Aorta (tissue), 5 donors: Measurements from ENCODE around the gene BRSK1. TPM values are rescaled to one million over a fixed set of nuclear protein-coding genes. Genes with fewer than 3 reads are reported as not detected.

Experiments
- ATAC-seq: fragments of 200-7000 bp; cut with Tn5 transposase; one replicate; pipeline ENCODE4 v1.9.1; 2022; ENCODE audit warnings: moderate library complexity; ENCODE audit not compliant: low FRiP score
- DNase-seq, 2 donors: peaks; one replicate each; pipeline ENCODE4 v3.0.0-alpha.2; 2020
- H3K27ac ChIP-seq, 2 donors: one replicate each; pipeline ENCODE4 v1.5.1; 2013; ENCODE audit warnings: low read length in 2 of 2, mild to moderate bottlenecking in 2 of 2, moderate library complexity in 2 of 2, control low read depth in 1 of 2, inconsistent platforms in 1 of 2, low read depth in 1 of 2
- H3K27me3 ChIP-seq, 2 donors: one replicate each; pipeline ENCODE4 v1.6.1; 2013; ENCODE audit warnings: control low read depth in 1 of 2, low read length in 1 of 2, mild to moderate bottlenecking in 1 of 2, moderate library complexity in 1 of 2; ENCODE audit not compliant: insufficient read depth in 2 of 2, control insufficient read depth in 1 of 2
- H3K36me3 ChIP-seq, 2 donors: one replicate each; pipeline ENCODE4 v1.6.1; 2013; ENCODE audit warnings: control low read depth in 1 of 2, low read length in 1 of 2, mild to moderate bottlenecking in 1 of 2; ENCODE audit not compliant: insufficient read depth in 2 of 2, control insufficient read depth in 1 of 2
- H3K4me1 ChIP-seq, 2 donors: one replicate each; pipeline ENCODE4 v1.6.1; 2013; ENCODE audit warnings: low read length in 2 of 2, control low read depth in 1 of 2, mild to moderate bottlenecking in 1 of 2, moderate library complexity in 1 of 2; ENCODE audit not compliant: insufficient read depth in 2 of 2, control insufficient read depth in 1 of 2
- H3K4me3 ChIP-seq, 2 donors: one replicate each; pipeline ENCODE4 v1.5.1; 2013; ENCODE audit warnings: low read length in 2 of 2, control low read depth in 1 of 2, mild to moderate bottlenecking in 1 of 2
- H3K9me3 ChIP-seq: one replicate; pipeline ENCODE4 v1.6.1; 2013; ENCODE audit warnings: mild to moderate bottlenecking, low read length; ENCODE audit not compliant: control insufficient read depth
- WGBS, 2 donors: extraction: QIAGEN DNeasy Blood & Tissue Kit; methylation state at CpG; one replicate each; pipeline ENCODE4 v1.1.7; 2013; 5-methylcytosine and 5-hydroxymethylcytosine counted together
- intact Hi-C, 2 donors: fragments of 100-400 bp; cut with DNase I; formaldehyde crosslinking; loops; one replicate each; pipeline versions ENCODE4 v1.14.2 to v1.15.0; 2022
- polyA plus RNA-seq, 2 donors: library from polyadenylated mRNA; stranded (reverse); fragments of 200-250 nt; gene quantifications; one replicate each; pipeline ENCODE4 v1.2.3, GENCODE V29; 2013
- total RNA-seq, 2 donors: library from RNA; stranded (reverse); fragmentation: NEBNext Ultra II Directional; extraction: Animal tissue kit (Norgen Biotek cat#: 25700); gene quantifications; one replicate each; pipeline ENCODE4 v1.2.1, GENCODE V29; 2021
- donor health status: healthy with polysubstance abuse.
- donor health status: Bipolar disorder and iron deficiency.
- donor health status: DM: no; HTN: no; CAD: no.
- donor health status: DM: no; HTN: no; CAD: no.
- donor health status: DM: yes; HTN: yes; CAD: no.

BRSK1 gene
- total and polyA plus RNA-seq, 4 donors, result 4.8 to 25.1 (median 16.3) TPM

GRCh38 chr19:55312621-55313512 lies 29.1 kb downstream of the BRSK1 start:
- H3K27me3 ChIP-seq, result no peaks in the 10 kb centered on the region
- WGBS, 2 donors, result 85 to 86% methylated on average over 47 of the region's 47 CpGs
- ATAC-seq (peak; percentile 24), DNase-seq (no peak)
- intact Hi-C loops, result no loop called here
- H3K4me3 ChIP-seq, result no peak overlapping the region
- H3K27ac ChIP-seq, result no peak overlapping the region
- H3K4me1 ChIP-seq, result no peaks in the 10 kb centered on the region
- no peaks in the 10 kb centered on the region for H3K9me3 ChIP-seq
- no peaks in the 10 kb centered on the region for H3K36me3 ChIP-seq

- intact Hi-C loops, result no loop called here
- H3K9me3 ChIP-seq, result no peaks in the 10 kb centered on the region
- no peak for ATAC-seq
- 77 to 80% methylated on average over 8 of the region's 8 CpGs for WGBS, 2 donors
- no peaks in the 10 kb centered on the region for H3K36me3 ChIP-seq
- no peaks in the 10 kb centered on the region for H3K27me3 ChIP-seq
- H3K4me3 ChIP-seq, result no peak overlapping the region
- no peak overlapping the region for H3K27ac ChIP-seq
- DNase-seq, result no peak
- H3K4me1 ChIP-seq, result no peaks in the 10 kb centered on the region
Observed at GRCh38 chr19:55314396-55314795, 30.6 kb downstream of the BRSK1 start.

GRCh38 chr19:55315956-55316525 lies 32.2 kb downstream of the BRSK1 start:
- Histone ChIP-seq H3K27ac (no peak overlapping the region), H3K36me3 (no peaks in the 10 kb centered on the region), H3K4me1 (no peaks in the 10 kb centered on the region), H3K4me3 (no peak overlapping the region), H3K27me3 (no peaks in the 10 kb centered on the region), H3K9me3 (no peaks in the 10 kb centered on the region)
- ATAC-seq (no peak), DNase-seq (no peak)
- intact Hi-C loops, result no loop called here
- WGBS, 2 donors, result 86 to 87% methylated on average over 13 of the region's 13 CpGs

GRCh38 chr19:55316646-55317045 lies 32.8 kb downstream of the BRSK1 start:
- no peak for DNase-seq
- no peaks in the 10 kb centered on the region for H3K9me3 ChIP-seq
- H3K36me3 ChIP-seq, result no peaks in the 10 kb centered on the region
- intact Hi-C loops, result no loop called here
- no peak for ATAC-seq
- H3K27ac ChIP-seq, result no peak overlapping the region
- H3K27me3 ChIP-seq, result no peaks in the 10 kb centered on the region
- H3K4me1 ChIP-seq, result no peaks in the 10 kb centered on the region
- H3K4me3 ChIP-seq, result no peak overlapping the region
- WGBS, 2 donors, result 81 to 82% methylated on average over 8 of the region's 8 CpGs

GRCh38 chr19:55319785-55320184 lies 36.0 kb downstream of the BRSK1 start:
- H3K27me3 ChIP-seq, result no peaks in the 10 kb centered on the region
- ATAC-seq, result peak; percentile 66
- no peak overlapping the region for H3K4me3 ChIP-seq
- H3K27ac ChIP-seq, result no peak overlapping the region
- H3K4me1 ChIP-seq, result no peaks in the 10 kb centered on the region
- whole genome bisulfite sequencing, 2 donors, result 8 to 10% methylated on average over 21 of the region's 21 CpGs
- no peak for DNase-seq
- intact Hi-C loops, result no loop called here
- no peaks in the 10 kb centered on the region for H3K36me3 ChIP-seq
- no peaks in the 10 kb centered on the region for H3K9me3 ChIP-seq

GRCh38 chr19:55320844-55321419 lies 37.1 kb downstream of the BRSK1 start:
- H3K4me1 ChIP-seq, result no peaks in the 10 kb centered on the region
- H3K27me3 ChIP-seq, result no peaks in the 10 kb centered on the region
- intact Hi-C loops, result no loop called here
- no peak for DNase-seq
- no peaks in the 10 kb centered on the region for H3K9me3 ChIP-seq
- H3K36me3 ChIP-seq, result no peaks in the 10 kb centered on the region
- 87 to 88% methylated on average over 8 of the region's 8 CpGs for WGBS, 2 donors
- no peak for ATAC-seq
- H3K4me3 ChIP-seq, result no peak overlapping the region
- no peak overlapping the region for H3K27ac ChIP-seq

- no peaks in the 10 kb centered on the region for H3K36me3 ChIP-seq
- no peak overlapping the region for H3K4me3 ChIP-seq
- H3K27me3 ChIP-seq, result no peaks in the 10 kb centered on the region
- ATAC-seq (no peak), DNase-seq (no peak)
- H3K4me1 ChIP-seq, result no peaks in the 10 kb centered on the region
- H3K27ac ChIP-seq, result no peak overlapping the region
- 84 to 87% methylated on average over 9 of the region's 9 CpGs for WGBS, 2 donors
- intact Hi-C loops, result no loop called here
- no peaks in the 10 kb centered on the region for H3K9me3 ChIP-seq
Observed at GRCh38 chr19:55321466-55322137, 37.8 kb downstream of the BRSK1 start.

- Histone ChIP-seq H3K27ac (no peak overlapping the region), H3K27me3 (no peaks in the 10 kb centered on the region), H3K9me3 (no peaks in the 10 kb centered on the region), H3K4me3 (no peak overlapping the region), H3K36me3 (no peaks in the 10 kb centered on the region), H3K4me1 (no peaks in the 10 kb centered on the region)
- no peak for ATAC-seq
- DNase-seq, result no peak
- intact Hi-C loops, result no loop called here
- 58 to 69% methylated on average over 12 of the region's 12 CpGs for WGBS, 2 donors
Observed at GRCh38 chr19:55322204-55322885, 38.5 kb downstream of the BRSK1 start.
